Esophagus mucosa (tissue), 1 donor: ENCODE data around the gene LAMC1. TPM values are rescaled to one million over a fixed set of nuclear protein-coding genes. Genes with fewer than 3 reads are reported as not detected.

Source experiments
- ATAC-seq: fragments of 200-7000 bp; cut with Tn5 transposase; one replicate; pipeline ENCODE4 v1.9.1; 2020
- total RNA-seq: library from RNA; stranded (reverse); gene quantifications from one replicate; pipeline ENCODE4 v1.2.4, GENCODE V29; 2023
- donor health status: DM: yes; HTN: yes; CAD: no.

LAMC1 gene
- total RNA-seq, 1 donor from 2014 or later, result 26.9 TPM

GRCh38 chr1:183080406-183080805 is 57.2 kb downstream of the LAMC1 start:
- ATAC-seq, result peak; percentile 17

- no peak for ATAC-seq
These were observed 58.3 kb downstream of the LAMC1 start for GRCh38 chr1:183081402-183082120.

- ATAC-seq, result no peak
These were observed 59.4 kb downstream of the LAMC1 start for GRCh38 chr1:183082650-183083049.

DNA sequence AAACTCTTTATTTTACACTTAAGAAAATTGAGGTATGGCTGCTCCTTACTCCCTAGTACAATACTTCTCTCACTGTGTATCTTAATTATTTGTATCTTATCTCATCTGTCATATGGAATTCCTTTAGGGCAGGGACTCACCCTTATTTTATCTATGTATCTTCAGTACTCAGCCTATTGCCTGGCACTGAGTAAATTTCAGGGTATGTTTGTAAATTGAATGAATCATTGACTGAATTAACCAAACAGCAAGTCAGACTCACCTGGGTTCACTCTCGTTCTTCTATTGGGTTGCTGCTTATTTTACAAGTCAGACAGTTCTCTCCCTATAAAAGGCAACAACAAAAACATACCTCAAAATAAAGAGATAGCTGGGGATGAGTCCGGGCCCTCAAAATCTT is 63.8 kb downstream of the LAMC1 start:
- ATAC-seq, result no peak

- no peak for ATAC-seq
These were observed 65.9 kb downstream of the LAMC1 start for GRCh38 chr1:183089025-183089639.

GRCh38 chr1:183090391-183091006 is 67.3 kb downstream of the LAMC1 start:
- no peak for ATAC-seq

- no peak for ATAC-seq
These were observed 68.0 kb downstream of the LAMC1 start for GRCh38 chr1:183091181-183091580.

DNA sequence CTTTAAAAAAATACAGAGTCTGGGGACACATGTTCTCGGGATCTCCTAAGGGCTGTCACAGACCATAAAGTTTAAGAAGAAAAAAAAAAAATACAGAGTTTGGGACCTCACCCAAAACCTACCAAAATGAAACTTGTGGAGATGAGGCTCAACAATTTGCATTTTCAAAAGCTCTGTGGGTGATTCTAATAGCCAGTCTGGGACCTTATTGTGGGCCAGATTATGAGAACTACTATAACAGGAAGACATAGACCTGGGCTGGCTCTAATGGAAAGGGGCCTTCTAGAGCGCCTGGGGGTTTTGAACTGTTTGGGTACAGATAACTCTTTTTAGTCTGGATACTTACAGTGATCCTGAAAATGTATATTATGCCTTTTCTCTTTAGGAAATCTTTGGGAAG is 69.1 kb downstream of the LAMC1 start:
- no peak for ATAC-seq

DNA sequence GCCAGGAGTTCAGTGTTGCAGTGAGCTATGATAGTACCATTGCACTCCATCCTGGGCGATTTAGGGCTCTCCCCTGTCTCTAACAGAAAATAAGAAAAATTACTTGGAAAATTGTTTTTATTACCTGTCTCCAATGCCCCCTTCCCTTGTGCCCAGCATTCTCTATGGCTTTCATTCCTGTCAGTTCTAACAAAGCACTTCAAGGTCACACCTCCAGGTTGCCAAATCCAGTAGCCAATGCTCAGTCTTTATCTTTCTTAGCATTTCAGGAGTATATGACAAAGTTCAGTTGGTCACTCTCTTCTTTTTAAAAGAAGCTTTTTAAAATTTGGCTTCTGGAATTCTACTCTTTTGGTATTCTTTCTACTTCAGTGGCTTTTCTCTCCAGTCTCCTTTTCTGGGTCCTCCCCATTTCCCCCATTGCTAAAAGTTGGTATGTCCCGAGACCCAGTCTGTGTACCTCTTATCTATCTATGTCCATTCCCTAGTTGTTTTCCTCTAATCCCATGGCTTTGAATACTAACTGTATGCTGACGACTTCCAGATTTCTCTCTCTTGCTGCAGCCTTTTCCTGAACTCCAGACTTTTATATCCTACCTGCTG is 69.9 kb downstream of the LAMC1 start:
- ATAC-seq, result no peak

GRCh38 chr1:183093786-183094298 is 70.6 kb downstream of the LAMC1 start:
- peak; percentile 38 for ATAC-seq

GRCh38 chr1:183094351-183094750 is 71.1 kb downstream of the LAMC1 start:
- no peak for ATAC-seq

- no peak for ATAC-seq
These were observed 73.1 kb downstream of the LAMC1 start for GRCh38 chr1:183096351-183096750.

DNA sequence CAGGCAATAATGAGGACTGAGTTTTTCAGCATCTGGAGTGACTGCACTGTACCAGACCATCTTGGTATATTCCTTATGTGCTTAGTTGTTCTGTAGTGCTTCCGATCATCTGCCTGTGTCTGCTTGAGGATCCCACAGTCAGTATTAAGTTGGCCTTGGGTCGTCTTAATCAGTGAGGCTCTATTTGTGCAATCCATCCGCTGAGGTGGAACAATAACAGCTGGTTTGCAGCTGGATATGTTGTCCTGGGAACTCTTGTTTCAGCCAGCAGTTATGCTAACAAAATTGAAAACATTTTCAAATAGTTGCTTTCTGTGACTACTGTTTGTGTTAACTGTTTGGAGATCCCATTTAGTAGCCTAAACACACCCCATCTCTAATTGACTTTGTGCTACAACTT is 73.7 kb downstream of the LAMC1 start:
- no peak for ATAC-seq

- ATAC-seq, result no peak
These were observed 74.3 kb downstream of the LAMC1 start for GRCh38 chr1:183097438-183098051.

DNA sequence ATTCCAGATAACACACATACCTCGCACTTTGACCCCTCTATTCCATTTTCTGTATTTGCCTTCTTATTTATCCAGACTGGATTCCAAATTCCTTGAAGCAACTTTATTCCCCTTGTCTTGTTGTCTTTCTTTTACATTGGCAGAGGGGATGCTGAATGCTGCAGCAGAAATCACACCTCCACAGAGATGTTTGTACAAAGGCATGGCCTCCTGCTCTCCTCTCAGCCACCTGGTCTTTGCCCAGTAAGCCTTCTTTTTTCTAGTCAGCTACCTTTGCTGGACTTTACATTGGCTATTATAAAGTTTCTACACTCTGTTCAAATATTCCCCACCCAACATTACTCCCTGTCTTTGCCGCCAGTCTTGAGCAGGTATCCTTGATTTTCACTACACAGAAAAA is 75.1 kb downstream of the LAMC1 start:
- ATAC-seq, result no peak

DNA sequence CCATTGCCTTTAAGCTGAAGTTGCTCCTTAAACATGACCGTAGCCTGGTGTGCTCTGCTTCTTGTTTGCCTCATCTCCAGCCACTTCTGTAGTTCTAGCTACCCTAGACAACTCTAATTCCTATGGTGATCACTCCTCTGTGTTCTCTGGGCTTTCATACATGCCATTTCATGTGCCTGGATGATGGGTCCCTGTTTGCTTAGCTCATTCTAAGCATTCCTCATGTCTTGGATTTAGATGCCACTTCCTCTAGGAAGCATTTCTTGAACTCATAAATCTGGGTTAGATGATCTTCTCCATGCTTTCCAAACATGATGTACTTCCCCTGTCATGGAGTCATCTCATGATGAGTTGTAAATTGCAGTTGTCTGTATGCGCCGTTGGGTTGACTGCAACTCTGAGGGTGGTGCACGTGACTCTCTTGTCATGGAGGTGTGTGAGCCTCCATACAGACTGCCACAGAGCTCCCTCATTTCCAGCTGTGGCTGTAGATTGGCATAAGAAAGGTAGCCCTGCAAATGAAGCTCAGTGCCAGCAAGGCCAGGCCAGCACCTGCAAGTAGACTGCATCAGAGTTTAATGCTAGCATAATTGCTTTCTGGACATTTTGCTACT is 77.2 kb downstream of the LAMC1 start:
- no peak for ATAC-seq

- ATAC-seq, result no peak
These were observed 77.9 kb downstream of the LAMC1 start for GRCh38 chr1:183101081-183101480.

GRCh38 chr1:183101841-183102276 is 78.6 kb downstream of the LAMC1 start:
- no peak for ATAC-seq

GRCh38 chr1:183103147-183103546 is 79.9 kb downstream of the LAMC1 start:
- ATAC-seq, result no peak

GRCh38 chr1:183103577-183103976 is 80.4 kb downstream of the LAMC1 start:
- no peak for ATAC-seq

GRCh38 chr1:183105449-183105848 is 82.2 kb downstream of the LAMC1 start:
- no peak for ATAC-seq

- no peak for ATAC-seq
These were observed 82.9 kb downstream of the LAMC1 start for GRCh38 chr1:183106166-183106565.
